DMS 273 treated with DMSO at 0.1 percent for 48 hours (cell line): ENCODE data around the gene RAB1B.

Experiments
- DNase-seq: peaks from one replicate; lab custom pipeline; 2025; lab: John Stamatoyannopoulos, UW

The RAB1B gene

GRCh38 chr11:66284526-66285078 is 16.2 kb downstream of the RAB1B start:
- no peak for DNase-seq

DNA sequence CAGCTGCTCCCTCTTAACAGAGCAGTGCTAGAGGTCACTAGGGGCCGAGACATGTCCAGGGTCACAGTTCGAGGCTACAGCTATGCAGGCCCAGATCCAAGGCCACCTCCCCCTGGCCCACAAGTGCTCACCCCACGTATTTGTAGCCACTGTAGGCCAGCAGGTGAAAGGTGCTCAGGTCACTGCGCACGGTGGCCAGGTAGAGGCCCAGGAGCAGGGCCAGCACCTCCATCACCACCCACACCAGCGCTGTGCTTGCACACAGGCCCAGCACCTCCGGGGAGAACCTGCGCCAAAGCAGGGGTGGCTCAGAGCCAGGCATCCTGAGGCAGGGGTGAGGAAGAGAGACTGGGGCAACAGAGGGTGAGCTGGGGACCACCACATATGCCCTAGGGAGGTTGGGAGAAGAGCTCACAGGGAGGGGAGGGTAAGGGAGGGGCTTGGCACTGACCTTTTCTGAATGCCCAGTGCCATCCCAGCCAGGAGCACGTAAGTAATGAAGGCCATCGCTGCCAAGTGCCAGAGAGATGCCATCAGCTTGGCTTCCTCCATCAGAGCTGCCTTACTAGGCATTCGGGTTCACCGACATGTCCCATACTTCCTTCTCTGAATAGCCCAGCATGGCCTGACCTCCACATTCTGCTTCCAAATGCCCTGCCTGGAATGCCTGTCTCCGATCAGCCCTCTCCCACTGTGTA is 17.0 kb downstream of the RAB1B start:
- DNase-seq = no peak

GRCh38 chr11:66286699-66287098 is 18.3 kb downstream of the RAB1B start:
- DNase-seq = no peak

DNA sequence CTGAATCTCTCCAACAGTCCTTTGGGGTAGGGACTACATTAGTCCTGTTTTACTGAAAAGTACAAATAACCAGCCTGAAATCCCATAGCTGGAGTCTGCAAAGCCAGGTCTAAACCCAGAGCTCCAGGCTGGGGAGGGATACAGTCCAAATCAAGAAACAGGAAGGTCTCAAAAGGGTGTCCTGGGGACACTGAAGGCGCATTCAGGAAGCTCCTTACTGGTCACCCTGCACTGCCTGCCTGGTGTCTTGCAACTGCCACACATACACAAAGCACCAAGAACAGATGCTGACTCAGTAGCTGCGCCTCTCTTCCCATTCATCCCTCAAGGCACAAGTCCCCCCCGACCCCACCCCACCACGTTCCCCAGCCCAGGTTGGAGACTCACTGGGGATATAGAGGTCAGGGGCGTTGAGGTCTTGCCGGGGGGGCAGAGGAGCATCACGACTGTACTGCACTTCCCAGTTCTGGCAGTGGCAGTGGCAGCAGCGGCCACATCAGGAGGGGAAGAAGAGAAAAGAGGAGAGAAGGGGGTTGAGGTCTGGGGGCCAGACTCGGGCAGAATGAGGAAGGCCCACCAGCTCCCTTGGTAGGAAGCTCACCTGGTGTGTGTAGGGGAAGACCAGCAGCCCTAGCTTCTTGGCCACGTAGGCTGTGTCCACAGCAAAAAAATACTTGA is 18.9 kb downstream of the RAB1B start:
- DNase-seq = no peak

DNA sequence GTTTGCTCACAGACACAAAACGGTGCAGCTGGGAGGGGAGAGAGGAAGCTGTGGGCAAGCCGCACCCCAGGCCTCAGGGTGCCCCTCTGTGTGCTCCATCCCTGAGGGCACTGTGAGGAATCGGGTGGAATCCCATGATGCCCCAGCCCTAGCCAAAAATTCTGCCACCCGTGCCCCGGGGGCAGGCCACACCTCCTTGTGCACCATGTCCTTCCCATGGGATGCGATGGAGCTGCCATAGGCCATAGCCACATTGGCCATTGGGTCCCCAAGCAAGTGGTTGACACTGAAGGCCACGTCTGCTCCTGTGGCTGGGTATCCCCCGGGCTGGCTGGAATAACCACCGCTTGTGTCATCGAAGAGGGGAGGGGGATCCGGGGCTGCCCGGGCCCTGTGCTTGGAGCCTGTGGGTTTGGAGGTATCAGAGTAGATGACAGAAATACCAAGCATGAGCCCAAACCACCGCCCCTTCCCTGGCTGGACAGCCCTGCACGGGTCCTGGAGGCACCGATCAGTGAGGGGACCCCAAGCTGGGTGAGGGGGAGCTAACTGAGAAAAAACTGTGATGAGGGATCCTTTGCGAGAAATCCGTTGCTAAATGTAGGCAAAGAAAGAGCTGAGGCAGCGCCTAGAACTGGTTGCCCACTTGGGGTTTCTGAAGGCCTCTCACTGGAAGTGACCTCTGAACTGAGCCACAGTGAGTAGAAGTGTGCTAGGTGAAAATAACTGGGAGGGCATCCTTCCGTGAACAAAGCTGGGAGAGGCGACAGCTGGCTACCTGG is 19.6 kb downstream of the RAB1B start:
- no peak for DNase-seq

GRCh38 chr11:66288671-66289547 is 20.5 kb downstream of the RAB1B start, which contains the start of gene YIF1A:
YIF1A (minus strand) TSS chr11:66289143; CDS start chr11:66288985, 158 bp downstream.
- DNase-seq = peak; percentile 97

DNA sequence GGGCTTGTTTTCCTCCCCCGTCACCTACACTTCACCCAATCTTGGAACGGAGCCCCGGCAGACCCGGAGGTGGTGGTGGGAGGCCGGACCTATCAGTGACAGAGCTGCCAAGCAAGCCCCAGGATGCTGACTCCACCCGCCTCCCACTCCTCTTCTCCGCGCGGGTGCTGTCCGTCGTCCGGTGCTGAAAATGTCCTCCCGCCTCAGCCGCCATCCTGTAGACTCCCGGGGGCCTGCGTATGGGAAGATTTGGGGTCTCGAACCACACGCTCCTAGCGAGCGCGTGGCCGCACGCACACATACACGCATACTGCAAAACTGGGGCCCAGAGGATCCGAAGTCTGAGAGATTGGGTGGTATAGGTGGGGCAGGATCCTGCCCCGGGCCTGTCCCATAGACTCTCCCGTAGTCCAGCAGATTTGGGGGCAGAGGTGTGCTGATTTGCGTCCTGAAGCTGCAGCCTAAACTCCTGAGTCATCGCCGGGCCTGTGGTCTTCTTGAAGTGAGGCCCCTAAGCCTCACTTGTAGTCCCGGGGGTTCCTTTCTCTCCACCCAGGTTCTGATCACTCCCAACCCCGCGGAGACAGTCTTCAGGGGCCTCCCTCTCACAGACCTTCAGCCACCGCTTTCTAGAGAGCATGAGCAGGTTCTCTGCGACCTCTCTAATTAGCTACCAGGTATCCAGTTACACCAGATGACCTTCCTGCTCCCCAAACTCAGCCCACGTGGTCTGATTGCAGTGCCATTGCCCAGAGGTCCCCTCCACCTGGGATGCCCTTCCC is 21.3 kb downstream of the RAB1B start:
- DNase-seq = no peak

DNA sequence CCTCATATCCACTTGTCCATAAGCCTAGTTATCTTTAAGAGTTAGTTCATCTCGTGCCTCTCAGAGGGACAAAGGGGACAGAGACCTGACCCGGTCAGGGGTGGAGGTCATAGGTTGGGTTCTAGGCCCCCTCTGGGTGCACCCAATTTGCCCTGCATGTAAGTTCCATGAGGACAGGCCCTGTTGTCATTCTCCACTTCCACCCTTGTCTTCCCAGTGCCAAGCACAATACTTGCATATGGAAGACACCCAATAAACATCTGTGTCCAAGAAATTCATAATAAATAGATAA is 21.8 kb downstream of the RAB1B start:
- DNase-seq = no peak

DNA sequence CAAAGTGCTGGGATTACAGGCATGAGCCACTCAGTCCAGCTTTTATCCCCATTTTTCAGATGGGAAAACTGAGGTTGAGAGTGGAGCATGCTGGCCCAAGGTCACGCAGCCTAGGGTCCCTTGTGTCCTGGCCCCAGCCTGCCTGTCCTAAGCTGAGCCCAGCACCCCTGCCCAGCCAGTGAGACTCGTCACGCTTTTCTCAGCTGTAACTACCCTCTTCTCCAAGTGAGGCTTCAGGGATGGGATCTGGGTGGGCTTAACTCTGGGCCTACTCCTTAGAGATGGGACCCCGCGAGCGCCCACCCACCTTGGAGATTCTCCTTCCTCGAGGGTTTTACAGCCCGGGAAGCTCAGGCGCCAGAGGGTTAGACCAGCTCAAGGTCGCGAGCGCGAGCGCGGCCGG is 22.9 kb downstream of the RAB1B start:
- no peak for DNase-seq

DNA sequence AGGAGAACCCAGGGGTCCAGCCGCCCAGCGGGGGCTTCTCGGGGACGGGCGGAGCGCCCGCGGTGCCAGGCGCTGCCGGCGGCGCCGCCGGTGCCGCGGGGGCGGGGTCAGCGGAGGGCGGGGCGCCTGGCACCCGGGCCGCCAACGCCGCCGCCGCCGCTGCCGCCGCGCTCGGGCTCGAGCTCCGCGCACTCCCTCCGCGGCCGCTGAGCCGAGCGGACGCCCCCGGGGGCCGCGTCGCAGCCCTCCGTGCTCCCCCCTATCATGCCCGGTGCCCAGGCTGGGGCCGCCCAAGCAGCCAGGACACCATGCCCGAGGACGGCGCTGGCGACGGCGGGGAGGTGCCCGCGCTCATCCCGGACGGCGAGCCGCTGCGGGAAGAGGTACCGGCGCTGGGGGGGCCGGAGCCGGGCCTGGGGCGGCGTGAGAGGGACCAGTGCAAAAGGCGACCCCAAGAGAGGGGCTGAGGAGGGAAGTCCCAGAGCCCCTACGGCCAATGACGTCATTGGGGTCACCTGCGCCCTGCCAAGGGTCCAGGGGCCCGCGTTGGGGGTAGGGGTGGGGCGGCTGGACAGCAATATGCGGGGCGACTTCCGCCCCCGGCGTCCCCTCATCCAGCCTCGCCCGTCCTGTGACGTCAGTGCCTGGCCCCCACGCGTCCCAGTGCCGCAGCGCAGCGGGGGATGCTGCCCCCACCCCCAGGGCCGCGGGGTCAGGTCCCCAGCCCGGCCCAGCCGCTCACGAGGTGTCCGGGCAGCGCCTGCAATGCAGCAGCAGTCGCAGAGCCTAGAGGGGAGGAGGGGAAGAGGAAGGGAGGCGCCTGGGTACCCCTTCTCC is 23.5 kb downstream of the RAB1B start, which contains the start of gene TMEM151A:
TMEM151A (plus strand) TSS at position 189 of the 837 bp plus-strand sequence; CDS start at position 309, 120 bp downstream.
- DNase-seq = no peak

DNA sequence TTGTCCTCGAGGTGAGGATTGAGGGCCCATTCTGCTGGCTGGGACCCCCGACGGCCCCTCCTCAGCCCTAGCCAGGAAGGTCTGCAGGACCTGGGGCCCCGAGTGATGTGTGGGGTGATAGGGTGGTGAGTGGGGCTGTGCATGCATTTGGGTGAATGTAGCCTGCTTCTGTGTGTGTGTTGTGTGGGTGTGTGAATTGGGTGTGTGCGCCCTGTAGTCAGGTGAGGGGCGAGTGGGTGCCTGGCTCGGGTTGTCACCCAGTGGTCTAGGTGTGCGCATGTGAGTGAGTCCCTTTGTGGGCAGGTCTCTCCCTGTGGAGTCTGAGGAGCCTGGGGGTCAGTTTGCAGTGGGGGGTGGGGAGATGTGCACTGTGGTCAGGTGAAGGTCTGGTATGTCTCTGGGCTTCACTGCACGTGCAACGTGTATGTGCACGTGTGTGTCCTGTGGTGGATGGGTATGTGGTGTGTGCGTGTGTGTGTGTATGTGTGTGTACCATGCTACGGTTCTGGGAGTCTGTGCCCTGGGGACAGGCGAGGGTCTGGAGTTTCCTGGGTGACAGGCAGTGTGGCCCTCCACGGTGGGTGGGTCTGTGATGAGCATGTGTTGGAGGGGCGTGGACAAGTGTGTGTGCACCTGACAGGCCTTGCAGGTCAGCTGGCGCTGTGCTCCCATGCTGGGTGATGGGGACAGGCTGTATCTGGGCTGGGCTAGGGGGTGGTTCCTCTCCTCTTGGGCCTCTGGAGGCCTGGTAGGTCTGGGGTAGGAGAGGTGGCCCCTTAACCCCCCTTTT is 24.3 kb downstream of the RAB1B start:
- DNase-seq = no peak

GRCh38 chr11:66293352-66293751 is 24.9 kb downstream of the RAB1B start:
- DNase-seq = no peak

DNA sequence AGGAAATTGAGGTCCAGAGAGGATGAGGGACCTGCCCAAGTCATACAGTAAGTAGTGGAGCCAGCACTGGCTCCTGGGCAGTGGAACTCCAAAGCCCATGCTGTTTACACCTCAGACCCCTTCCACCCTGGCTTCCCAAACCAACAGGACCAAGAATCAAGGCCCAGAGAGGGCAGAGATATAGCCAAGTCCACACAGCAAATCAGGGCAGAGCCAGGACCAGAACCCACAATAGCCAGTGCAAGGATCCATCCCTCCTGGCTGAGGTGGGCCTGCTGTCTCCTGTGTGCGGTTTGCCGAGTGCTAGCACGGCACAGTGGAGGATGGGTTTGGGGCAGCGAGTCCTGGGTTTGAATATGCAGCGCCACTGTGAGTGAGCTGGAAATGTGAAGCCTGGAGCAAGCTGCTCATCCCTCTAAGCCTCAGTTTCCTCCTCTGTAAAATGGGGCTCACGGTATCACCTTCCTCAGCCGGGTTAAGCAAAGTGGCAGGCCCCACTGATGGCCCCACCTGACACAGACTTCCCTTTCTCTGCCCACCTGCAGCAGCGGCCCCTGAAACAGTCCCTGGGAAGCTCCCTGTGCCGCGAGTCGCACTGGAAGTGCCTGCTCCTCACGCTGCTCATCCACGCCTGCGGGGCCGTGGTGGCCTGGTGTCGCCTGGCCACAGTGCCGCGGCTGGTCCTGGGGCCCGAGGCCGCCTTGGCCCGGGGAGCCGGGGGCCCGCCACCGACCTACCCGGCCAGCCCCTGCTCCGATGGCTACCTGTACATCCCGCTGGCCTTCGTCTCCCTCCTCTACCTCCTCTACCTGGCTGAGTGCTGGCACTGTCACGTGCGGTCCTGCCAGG is 25.6 kb downstream of the RAB1B start:
- no peak for DNase-seq

- no peak for DNase-seq
Observed at GRCh38 chr11:66294626-66295620, 26.5 kb downstream of the RAB1B start.

GRCh38 chr11:66297610-66298009 is 29.2 kb downstream of the RAB1B start:
- no peak for DNase-seq

DNA sequence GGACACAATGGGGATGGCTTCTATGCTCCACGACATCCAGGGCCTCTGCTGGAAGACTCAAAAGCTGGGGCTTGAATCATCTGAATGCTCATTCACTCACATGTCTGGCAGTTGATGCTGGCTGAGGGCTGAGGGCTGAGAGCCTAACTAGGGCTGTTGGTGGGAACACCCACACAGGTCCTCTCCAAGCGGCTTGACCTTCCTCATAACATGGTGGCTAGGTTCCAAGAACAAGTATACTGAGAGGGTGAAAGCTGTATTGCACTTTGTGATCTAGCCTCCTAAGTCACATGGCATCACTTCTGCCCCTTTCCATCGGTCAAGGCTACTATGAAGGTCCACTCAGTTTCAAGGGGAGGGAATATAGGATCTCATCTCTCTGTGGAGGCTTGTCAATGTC is 30.7 kb downstream of the RAB1B start:
- no peak for DNase-seq

GRCh38 chr11:66302656-66303055 is 34.2 kb downstream of the RAB1B start:
- no peak for DNase-seq
